CD14-positive monocyte (primary cell): ENCODE measurements around the gene CHMP1A. TPM values are rescaled to one million over a fixed set of nuclear protein-coding genes. Genes with fewer than 3 reads are reported as not detected.
A peak's percentile ranks its signal among the peaks of the same experiment; 100 is the strongest.

Experiments used
- DNase-seq, 3 donors: peaks; one replicate each; pipeline ENCODE4 v3.0.0-alpha.2; 2011 to 2022
- H2AFZ ChIP-seq: 2 replicates; pipeline ENCODE4 v1.6.0; 2012; ENCODE audit warnings: mild to moderate bottlenecking, low read depth, low read length, inconsistent platforms; ENCODE audit not compliant: insufficient read depth, poor library complexity, severe bottlenecking
- H3K27ac ChIP-seq, 2 donors: 1 replicate in 1 of 2; 2 replicates in 1 of 2; pipeline ENCODE4 v1.5.1; 2012 to 2013; ENCODE audit warnings: low read length in 2 of 2, control low read depth in 1 of 2, inconsistent platforms in 1 of 2, low read depth in 1 of 2, mild to moderate bottlenecking in 1 of 2
- H3K27me3 ChIP-seq, 2 donors: one replicate each; pipeline versions ENCODE4 v1.6.0 to v1.6.1; 2011 to 2013; ENCODE audit warnings: low read length in 2 of 2; ENCODE audit not compliant: control insufficient read depth in 2 of 2, insufficient read depth in 2 of 2
- H3K36me3 ChIP-seq, 2 donors: replicated peaks in 1 of 2; 1 replicate in 1 of 2; 2 replicates in 1 of 2; pipeline versions ENCODE4 v1.5.1 to v1.6.1; 2012 to 2013; ENCODE audit warnings: low read length in 2 of 2, control low read depth in 1 of 2, inconsistent platforms in 1 of 2, mild to moderate bottlenecking in 1 of 2; ENCODE audit not compliant: insufficient read depth in 2 of 2, control insufficient read depth in 1 of 2
- H3K4me1 ChIP-seq, 2 donors: 1 replicate in 1 of 2; 2 replicates in 1 of 2; pipeline versions ENCODE4 v1.5.1 to v1.6.1; 2012 to 2013; ENCODE audit warnings: low read length in 2 of 2, control low read depth in 1 of 2, inconsistent platforms in 1 of 2, mild to moderate bottlenecking in 1 of 2, moderate library complexity in 1 of 2; ENCODE audit not compliant: insufficient read depth in 2 of 2, control insufficient read depth in 1 of 2
- H3K4me2 ChIP-seq: replicated peaks from 2 replicates; pipeline ENCODE3; 2012; ENCODE audit warnings: low read length, moderate library complexity, mild to moderate bottlenecking; ENCODE audit not compliant: poor library complexity, severe bottlenecking; ENCODE audit errors: extremely low read depth
- H3K4me3 ChIP-seq, 3 experiments: fragments of 200-600 bp in 1 of 3; sonication (generic) in 1 of 3; replicated peaks in 1 of 3; 1 replicate in 2 of 3; 2 replicates in 1 of 3; pipeline ENCODE4 v1.5.1; 2011 to 2013; ENCODE audit warnings: low read length in 3 of 3, mild to moderate bottlenecking in 3 of 3, control low read depth in 2 of 3, low read depth in 2 of 3, inconsistent platforms in 1 of 3, moderate library complexity in 1 of 3
- H3K79me2 ChIP-seq: 2 replicates; pipeline ENCODE4 v1.6.0; 2012; ENCODE audit warnings: mild to moderate bottlenecking, control low read depth, inconsistent platforms, low read length, moderate library complexity; ENCODE audit not compliant: insufficient read depth
- H3K9ac ChIP-seq: 2 replicates; pipeline ENCODE4 v1.6.0; 2017; ENCODE audit warnings: low read length, mild to moderate bottlenecking; ENCODE audit not compliant: insufficient read depth, poor library complexity, severe bottlenecking
- H3K9me3 ChIP-seq, 2 donors: replicated peaks in 1 of 2; 1 replicate in 1 of 2; 2 replicates in 1 of 2; pipeline versions ENCODE4 v1.5.1 to v1.6.1; 2012 to 2013; ENCODE audit warnings: low read length in 2 of 2, control low read depth in 1 of 2; ENCODE audit not compliant: control insufficient read depth in 1 of 2, insufficient read depth in 1 of 2
- H4K20me1 ChIP-seq: 2 replicates; pipeline ENCODE4 v1.6.0; 2012; ENCODE audit warnings: mild to moderate bottlenecking, low read length, control low read depth, moderate library complexity; ENCODE audit not compliant: insufficient read depth
- H3K27ac Mint-ChIP-seq, 7 donors: one replicate each; pipeline ENCODE4 v1.8.0; 2020; ENCODE audit warnings: mild to moderate bottlenecking in 7 of 7, mixed read lengths in 7 of 7, moderate library complexity in 6 of 7, inconsistent platforms in 2 of 7
- H3K27me3 Mint-ChIP-seq, 3 donors: one replicate each; pipeline ENCODE4 v1.8.0; 2021 to 2022; ENCODE audit warnings: low read depth in 3 of 3, mild to moderate bottlenecking in 3 of 3, mixed read lengths in 3 of 3, moderate library complexity in 3 of 3, inconsistent platforms in 1 of 3
- H3K36me3 Mint-ChIP-seq, 2 donors: one replicate each; pipeline ENCODE4 v1.8.0; 2020; ENCODE audit warnings: mixed read lengths in 2 of 2, inconsistent platforms in 1 of 2, mild to moderate bottlenecking in 1 of 2
- H3K4me1 Mint-ChIP-seq: one replicate; pipeline ENCODE4 v1.8.0; 2020; ENCODE audit warnings: mild to moderate bottlenecking, mixed read lengths
- H3K4me3 Mint-ChIP-seq, 2 donors: one replicate each; pipeline ENCODE4 v1.8.0; 2020; ENCODE audit warnings: mild to moderate bottlenecking in 2 of 2, mixed read lengths in 2 of 2, moderate library complexity in 1 of 2
- H3K9me3 Mint-ChIP-seq, 7 donors: one replicate each; pipeline ENCODE4 v1.8.0; 2020 to 2022; ENCODE audit warnings: mixed read lengths in 7 of 7, mild to moderate bottlenecking in 6 of 7, moderate library complexity in 6 of 7, inconsistent platforms in 2 of 7
- CTCF ChIP-seq: fragments of 200-600 bp; IDR thresholded peaks from one replicate; pipeline ENCODE4 v1.8.0; 2022; ENCODE audit warnings: antibody characterized with exemption, mild to moderate bottlenecking
- WGBS: methylation state at CpG from one replicate; pipeline ENCODE4 v1.1.5; 2013; ENCODE audit warnings: missing lambda C conversion rate; ENCODE audit not compliant: insufficient coverage; 5-methylcytosine and 5-hydroxymethylcytosine counted together
- intact Hi-C, 2 donors: fragments of 100-400 bp; cut with micrococcal nuclease; formaldehyde crosslinking; loops; one replicate each; pipeline versions ENCODE4 v1.15.0 to v1.15.1; 2023
- polyA plus RNA-seq, 3 donors: library from polyadenylated mRNA; depleted of rRNA in 1 of 3; unstranded in 2 of 3; stranded (reverse) in 1 of 3; fragments of 300-500 nt in 2 of 3; fragments of >200 nt in 1 of 3; fragmentation: Illumina TruSeq in 2 of 3; gene quantifications; 1 replicate in 2 of 3; 2 replicates in 1 of 3; pipeline ENCODE4 v1.2.3, GENCODE V29; 2012 to 2021

CHMP1A gene
- polyA plus RNA-seq, 3 donors: 57.3 to 85.7 (median 76.6) TPM

GRCh38 chr16:89655062-89655643, 2.4 kb downstream of the CHMP1A start:
- peak overlapping the region; percentile 15 for H3K9ac ChIP-seq
- intact Hi-C loops: no loop called here
- H3K27ac Mint-ChIP-seq: peak overlapping the region in 3 of 7 donors; percentile 5 to 63 (median 23)
- H2AFZ ChIP-seq: no peak overlapping the region
- H3K9me3 ChIP-seq: no peaks in the 10 kb centered on the region
- H3K36me3 ChIP-seq: peaks cover 31 to 47% of the 10 kb centered on the region in 2 donors
- DNase-seq: no peak
- peaks cover 29% of the 10 kb centered on the region for H3K4me1 Mint-ChIP-seq
- no peaks in the 10 kb centered on the region for H3K9me3 Mint-ChIP-seq
- no peak overlapping the region for H3K4me3 Mint-ChIP-seq
- H3K27me3 Mint-ChIP-seq: peaks cover 0 to 1% (median 0%) of the 10 kb centered on the region in 3 donors
- 94% methylated on average over 8 of the region's 10 CpGs for WGBS
- H3K36me3 Mint-ChIP-seq: peaks cover 21 to 44% of the 10 kb centered on the region in 2 donors
- no peak for TF ChIP-seq CTCF
- H3K4me1 ChIP-seq: peaks cover 16 to 21% of the 10 kb centered on the region in 2 donors
- peaks cover 58% of the 10 kb centered on the region for H4K20me1 ChIP-seq
- peaks cover 72% of the 10 kb centered on the region for H3K79me2 ChIP-seq
- H3K27me3 ChIP-seq: no peaks in the 10 kb centered on the region
- no peak overlapping the region for H3K4me3 ChIP-seq
- H3K4me2 ChIP-seq: no peak overlapping the region
- no peak overlapping the region for H3K27ac ChIP-seq

GRCh38 chr16:89653656-89654295, 3.7 kb downstream of the CHMP1A start:
- Mint-ChIP-seq H3K4me3 (no peak overlapping the region), H3K27me3 (peaks cover 0 to 1% (median 0%) of the 10 kb centered on the region in 3 donors), H3K27ac (peak overlapping the region in 2 of 7 donors; percentile 22 to 40), H3K4me1 (peaks cover 26% of the 10 kb centered on the region), H3K9me3 (no peaks in the 10 kb centered on the region), H3K36me3 (peaks cover 25 to 57% of the 10 kb centered on the region in 2 donors)
- no peak for DNase-seq
- no peaks in the 10 kb centered on the region for H3K27me3 ChIP-seq
- no peaks in the 10 kb centered on the region for H3K9me3 ChIP-seq
- H3K36me3 ChIP-seq: peaks cover 34 to 52% of the 10 kb centered on the region in 2 donors
- intact Hi-C loops: no loop called here
- no peak overlapping the region for H2AFZ ChIP-seq
- WGBS: 90% methylated on average over 4 of the region's 10 CpGs
- no peak overlapping the region for H3K9ac ChIP-seq
- H3K4me2 ChIP-seq: no peak overlapping the region
- no peak overlapping the region for H3K4me3 ChIP-seq
- peaks cover 67% of the 10 kb centered on the region for H3K79me2 ChIP-seq
- peaks cover 65% of the 10 kb centered on the region for H4K20me1 ChIP-seq
- no peak for TF ChIP-seq CTCF
- H3K27ac ChIP-seq: no peak overlapping the region
- H3K4me1 ChIP-seq: peaks cover 14 to 20% of the 10 kb centered on the region in 2 donors
